Activated naive CD8-positive, alpha-beta T cell treated with anti-CD3 and anti-CD28 coated beads, Interleukin-2, amount 50 U/mL, for 24 hours (primary cell): ENCODE data around the gene SLAIN2.
"Not testable (repeated sequence)": the region's sequence is repeated elsewhere in the genome, so short reads cannot be mapped to it uniquely, and the experiment has no call there.

Experiments
- ATAC-seq: fragments of 150-1000 bp; cut with Tn5 transposase; one replicate; pipeline ENCODE4 v1.10.0; 2021
- DNase-seq: peaks from one replicate; pipeline ENCODE4 v3.0.0; 2021
- H3K27ac Mint-ChIP-seq: one replicate; pipeline ENCODE4 v1.8.0; 2021; ENCODE audit warnings: mild to moderate bottlenecking, mixed read lengths
- H3K27me3 Mint-ChIP-seq: one replicate; pipeline ENCODE4 v1.8.0; 2021; ENCODE audit warnings: mixed read lengths
- H3K36me3 Mint-ChIP-seq: one replicate; pipeline ENCODE4 v1.8.0; 2021; ENCODE audit warnings: low read depth, mixed read lengths
- H3K4me1 Mint-ChIP-seq: one replicate; pipeline ENCODE4 v1.8.0; 2021; ENCODE audit warnings: mixed read lengths
- H3K4me3 Mint-ChIP-seq: one replicate; pipeline ENCODE4 v1.8.0; 2021; ENCODE audit warnings: mild to moderate bottlenecking, moderate library complexity, mixed read lengths
- H3K9me3 Mint-ChIP-seq: one replicate; pipeline ENCODE4 v1.8.0; 2021; ENCODE audit warnings: mixed read lengths

SLAIN2 gene

DNA sequence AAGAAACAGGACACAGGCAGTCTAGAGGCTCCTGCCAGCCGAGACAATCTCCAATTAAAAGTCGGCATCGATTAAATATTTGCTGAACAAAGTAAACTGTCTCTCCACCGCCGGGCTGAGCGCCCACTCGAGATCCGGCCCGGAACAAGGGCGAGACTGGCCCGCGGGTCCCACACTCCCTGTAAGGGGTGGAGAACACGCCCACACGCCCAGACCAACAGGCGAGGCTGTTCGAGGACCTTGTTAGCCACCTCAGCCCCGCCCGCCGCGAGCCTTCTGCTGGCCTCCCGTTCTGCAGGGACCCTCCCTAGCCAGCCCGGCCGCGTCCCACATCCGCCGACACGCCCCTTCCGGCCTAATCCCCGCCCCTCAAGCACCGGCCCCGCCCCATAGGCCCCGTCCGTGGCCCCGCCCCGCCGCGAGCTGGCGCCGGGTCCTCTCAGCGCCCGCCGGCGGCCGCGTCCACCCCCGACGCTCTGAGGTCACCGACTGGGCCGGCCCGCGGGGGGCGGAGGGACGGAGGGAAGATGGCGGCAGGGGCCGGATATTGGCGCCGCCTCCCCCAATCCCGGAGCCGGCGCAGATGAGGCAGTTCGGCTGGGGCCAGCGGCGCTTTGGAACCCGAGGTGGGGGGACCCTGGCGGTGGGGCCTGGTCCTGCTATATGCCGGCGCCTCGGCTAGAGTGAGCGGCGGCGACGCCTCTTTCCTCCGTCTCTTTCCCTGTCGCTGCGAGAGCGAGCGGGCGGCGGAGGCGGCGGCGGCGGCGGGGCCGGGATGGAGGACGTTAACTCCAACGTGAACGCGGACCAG lies at the start of gene SLAIN2:
SLAIN2 (plus strand) TSS at position 565 of the 811 bp plus-strand sequence; CDS start at position 776, 211 bp downstream.
- peak; percentile 99 for DNase-seq
- peak within 1 kb of the TSS; percentile 98 for H3K4me3 Mint-ChIP-seq
- no peaks in the 10 kb centered on the region for H3K36me3 Mint-ChIP-seq
- peak within 1 kb of the TSS; percentile 95 for H3K27ac Mint-ChIP-seq
- H3K4me1 Mint-ChIP-seq, result peaks cover 63% of the 10 kb centered on the region
- H3K9me3 Mint-ChIP-seq, result no peaks in the 10 kb centered on the region
- H3K27me3 Mint-ChIP-seq, result no peaks in the 10 kb centered on the region
- peak; percentile 86 for ATAC-seq

DNA sequence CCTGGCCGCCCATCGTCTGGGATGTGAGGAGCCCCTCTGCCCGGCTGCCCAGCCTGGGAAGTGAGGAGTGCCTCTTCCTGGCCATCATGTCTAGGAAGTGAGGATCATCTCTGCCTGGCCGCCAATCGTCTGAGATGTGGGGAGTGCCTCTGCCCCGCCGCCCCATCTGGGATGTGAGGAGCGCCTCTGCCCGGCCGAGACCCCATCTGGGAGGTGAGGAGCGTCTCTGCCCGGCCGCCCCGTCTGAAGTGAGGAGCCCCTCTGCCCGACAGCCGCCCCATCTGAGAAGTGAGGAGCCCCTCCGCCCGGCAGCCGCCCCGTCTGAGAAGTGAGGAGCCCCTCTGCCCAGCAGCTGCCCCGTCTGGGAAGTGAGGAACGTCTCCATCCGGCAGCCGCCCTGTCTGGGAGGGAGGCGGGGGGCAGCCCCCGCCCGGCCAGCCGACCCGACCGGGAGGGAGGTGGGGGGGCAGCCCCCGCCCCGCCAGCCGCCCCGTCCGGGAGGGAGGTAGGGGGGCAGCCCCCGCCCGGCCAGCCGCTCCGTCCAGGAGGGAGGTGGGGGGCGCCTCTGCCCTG lies 49.0 kb upstream of the SLAIN2 start:
- DNase-seq, H3K4me3 Mint-ChIP-seq, H3K36me3 Mint-ChIP-seq, ATAC-seq, H3K4me1 Mint-ChIP-seq, H3K27me3 Mint-ChIP-seq, H3K9me3 Mint-ChIP-seq, H3K27ac Mint-ChIP-seq: not testable (repeated sequence)

GRCh38 chr4:48295116-48295515 lies 46.2 kb upstream of the SLAIN2 start:
- DNase-seq (no peak), ATAC-seq (no peak)
- Mint-ChIP-seq H3K36me3 (no peaks in the 10 kb centered on the region), H3K4me3 (no peak overlapping the region), H3K4me1 (peaks cover 7% of the 10 kb centered on the region), H3K27ac (no peak overlapping the region), H3K27me3 (no peaks in the 10 kb centered on the region), H3K9me3 (no peaks in the 10 kb centered on the region)

GRCh38 chr4:48296365-48296764 lies 45.0 kb upstream of the SLAIN2 start:
- DNase-seq (peak; percentile 10), ATAC-seq (peak; percentile 61)
- Mint-ChIP-seq H3K36me3 (no peaks in the 10 kb centered on the region), H3K27ac (no peak overlapping the region), H3K27me3 (peaks cover under 1% of the 10 kb centered on the region), H3K4me1 (peaks cover 7% of the 10 kb centered on the region), H3K4me3 (no peak overlapping the region), H3K9me3 (no peaks in the 10 kb centered on the region)

DNA sequence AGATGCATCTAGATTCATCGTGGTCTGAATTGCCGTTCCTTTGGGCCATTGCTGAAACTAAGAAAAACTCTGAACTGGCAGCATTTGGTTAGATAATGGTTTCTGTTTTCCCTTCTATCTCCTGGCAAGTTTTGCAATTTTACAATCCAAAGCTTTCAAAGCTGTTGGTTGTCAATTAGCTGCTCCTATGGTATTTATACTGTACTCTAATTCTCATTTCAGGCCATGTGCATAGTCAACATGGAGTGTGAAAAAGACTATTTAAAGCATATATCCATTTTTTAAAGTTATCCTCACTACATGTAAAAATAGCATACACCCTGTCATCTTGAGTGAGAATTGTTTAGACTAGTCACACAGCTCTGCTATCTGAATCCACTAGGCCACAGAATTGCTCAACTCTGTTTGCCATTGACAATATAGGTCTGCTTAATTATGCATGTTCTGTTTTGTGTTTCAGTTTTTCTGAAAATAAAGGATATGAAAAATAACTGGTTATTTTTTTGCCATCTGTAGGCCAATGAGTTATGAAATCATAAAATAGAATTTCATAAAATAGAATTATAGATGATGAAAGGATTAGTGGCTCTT lies 44.0 kb upstream of the SLAIN2 start:
- Mint-ChIP-seq H3K4me3 (no peak overlapping the region), H3K27me3 (peaks cover 2% of the 10 kb centered on the region), H3K27ac (no peak overlapping the region), H3K4me1 (peaks cover 7% of the 10 kb centered on the region), H3K9me3 (no peaks in the 10 kb centered on the region), H3K36me3 (no peaks in the 10 kb centered on the region)
- no peak for DNase-seq
- ATAC-seq, result no peak

- no peak overlapping the region for H3K27ac Mint-ChIP-seq
- peaks cover 7% of the 10 kb centered on the region for H3K4me1 Mint-ChIP-seq
- DNase-seq, result no peak
- H3K9me3 Mint-ChIP-seq, result no peaks in the 10 kb centered on the region
- no peaks in the 10 kb centered on the region for H3K36me3 Mint-ChIP-seq
- H3K27me3 Mint-ChIP-seq, result peaks cover 7% of the 10 kb centered on the region
- no peak overlapping the region for H3K4me3 Mint-ChIP-seq
- no peak for ATAC-seq
Observed at GRCh38 chr4:48299560-48299959, 41.8 kb upstream of the SLAIN2 start.

- Mint-ChIP-seq H3K4me1 (peaks cover 7% of the 10 kb centered on the region), H3K36me3 (no peaks in the 10 kb centered on the region), H3K4me3 (no peak overlapping the region), H3K27ac (no peak overlapping the region), H3K27me3 (peaks cover 7% of the 10 kb centered on the region), H3K9me3 (no peaks in the 10 kb centered on the region)
- DNase-seq, result no peak
- no peak for ATAC-seq
Observed at GRCh38 chr4:48300004-48300403, 41.3 kb upstream of the SLAIN2 start.

DNA sequence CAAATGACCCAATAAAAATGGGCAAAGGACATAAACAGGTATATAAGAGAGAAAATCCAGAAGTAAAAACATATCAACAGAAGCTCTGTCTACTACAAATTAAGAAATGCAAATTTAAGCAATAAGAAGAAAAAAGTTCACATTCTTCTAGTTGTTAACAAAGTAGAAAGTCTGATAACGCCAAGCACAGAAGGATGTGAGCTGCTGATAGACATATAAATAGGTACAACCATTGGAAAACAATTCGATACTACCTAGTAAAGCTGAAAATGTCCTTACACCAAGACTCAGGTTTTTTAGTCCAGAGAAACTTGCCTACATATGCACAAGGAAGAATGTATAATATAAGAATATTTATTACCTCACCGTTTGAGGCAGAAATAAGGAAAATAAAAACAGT lies 35.8 kb upstream of the SLAIN2 start:
- Mint-ChIP-seq H3K4me3 (no peak overlapping the region), H3K4me1 (no peaks in the 10 kb centered on the region), H3K27ac (no peak overlapping the region), H3K36me3 (no peaks in the 10 kb centered on the region), H3K9me3 (no peaks in the 10 kb centered on the region), H3K27me3 (peaks cover 7% of the 10 kb centered on the region)
- DNase-seq (no peak), ATAC-seq (no peak)

- Mint-ChIP-seq H3K27ac (no peak overlapping the region), H3K36me3 (no peaks in the 10 kb centered on the region), H3K27me3 (peaks cover 5% of the 10 kb centered on the region), H3K4me1 (no peaks in the 10 kb centered on the region), H3K4me3 (no peak overlapping the region), H3K9me3 (no peaks in the 10 kb centered on the region)
- DNase-seq (no peak), ATAC-seq (no peak)
Observed at GRCh38 chr4:48307528-48307927, 33.8 kb upstream of the SLAIN2 start.

DNA sequence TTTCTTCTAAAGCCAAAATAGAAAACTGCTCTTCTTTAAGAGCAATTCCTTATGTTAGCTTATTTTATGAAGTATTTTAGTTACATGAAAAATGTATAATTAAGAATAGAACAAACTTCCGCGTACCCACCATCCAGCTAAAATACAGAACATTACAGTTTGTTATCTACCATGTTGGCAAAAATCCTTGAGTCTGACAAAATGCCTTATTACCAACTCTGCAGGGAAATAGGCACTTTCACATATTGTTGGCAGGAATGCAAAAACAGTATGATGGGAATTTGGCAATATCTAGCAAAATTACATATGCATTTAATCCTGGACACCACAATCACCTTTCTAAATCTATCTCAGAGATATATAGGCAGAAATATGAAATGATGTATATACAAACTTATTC lies 32.4 kb upstream of the SLAIN2 start:
- no peaks in the 10 kb centered on the region for H3K27me3 Mint-ChIP-seq
- H3K4me3 Mint-ChIP-seq, result no peak overlapping the region
- ATAC-seq (no peak), DNase-seq (no peak)
- H3K36me3 Mint-ChIP-seq, result no peaks in the 10 kb centered on the region
- no peaks in the 10 kb centered on the region for H3K4me1 Mint-ChIP-seq
- H3K27ac Mint-ChIP-seq, result no peak overlapping the region
- H3K9me3 Mint-ChIP-seq, result no peaks in the 10 kb centered on the region

- ATAC-seq (no peak), DNase-seq (no peak)
- Mint-ChIP-seq H3K4me3 (no peak overlapping the region), H3K9me3 (no peaks in the 10 kb centered on the region), H3K27ac (no peak overlapping the region), H3K4me1 (no peaks in the 10 kb centered on the region), H3K27me3 (no peaks in the 10 kb centered on the region), H3K36me3 (no peaks in the 10 kb centered on the region)
Observed at GRCh38 chr4:48311896-48312295, 29.4 kb upstream of the SLAIN2 start.

GRCh38 chr4:48314746-48315145 lies 26.6 kb upstream of the SLAIN2 start:
- not testable (repeated sequence) for H3K4me1 Mint-ChIP-seq, H3K4me3 Mint-ChIP-seq, ATAC-seq, DNase-seq, H3K9me3 Mint-ChIP-seq, H3K27ac Mint-ChIP-seq, H3K36me3 Mint-ChIP-seq, H3K27me3 Mint-ChIP-seq

DNA sequence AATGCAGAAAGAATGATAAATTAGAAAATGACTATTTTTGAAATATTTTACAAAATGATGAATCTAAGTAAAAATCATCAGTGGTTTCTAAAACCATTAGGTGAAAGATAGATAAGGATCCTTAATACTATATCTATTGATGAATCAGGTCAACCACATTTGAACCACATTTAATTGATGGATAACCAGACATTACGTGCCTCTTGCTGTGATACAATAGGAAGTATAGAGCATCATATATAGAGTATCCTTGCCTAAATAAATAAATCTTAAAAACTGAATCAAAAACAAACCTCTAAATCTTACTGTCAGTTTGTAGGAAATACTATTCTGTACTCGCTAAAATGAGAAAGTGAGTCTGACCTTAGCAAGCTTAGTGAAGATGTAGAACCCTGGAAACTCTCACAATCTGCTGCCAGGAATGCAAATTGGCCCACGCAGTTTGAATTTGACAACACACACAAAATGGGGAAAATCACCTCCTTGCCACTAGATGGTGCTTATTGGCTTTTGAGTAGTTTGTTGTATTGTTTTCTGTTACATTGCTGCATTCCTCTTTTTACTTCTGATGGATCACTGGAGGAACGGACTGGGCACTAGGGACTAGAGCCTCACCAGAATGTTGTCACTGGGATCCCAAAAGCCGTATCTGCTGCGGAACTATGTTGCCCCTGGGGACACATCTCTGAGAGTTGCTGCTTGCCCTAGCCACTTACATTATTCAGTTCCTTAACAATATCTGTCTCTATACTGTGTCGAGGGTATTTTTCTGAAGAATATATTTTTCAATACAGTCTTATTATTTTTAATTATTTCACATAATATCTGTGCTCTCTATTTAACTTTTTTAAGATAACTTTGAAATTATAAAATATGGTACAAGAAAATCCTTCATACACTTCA lies 25.4 kb upstream of the SLAIN2 start:
- H3K4me1 Mint-ChIP-seq, result no peaks in the 10 kb centered on the region
- no peaks in the 10 kb centered on the region for H3K9me3 Mint-ChIP-seq
- no peak overlapping the region for H3K4me3 Mint-ChIP-seq
- no peaks in the 10 kb centered on the region for H3K27me3 Mint-ChIP-seq
- H3K36me3 Mint-ChIP-seq, result no peaks in the 10 kb centered on the region
- no peak overlapping the region for H3K27ac Mint-ChIP-seq
- DNase-seq, result peak; percentile 15
- ATAC-seq, result peak; percentile 59

- no peaks in the 10 kb centered on the region for H3K9me3 Mint-ChIP-seq
- H3K4me1 Mint-ChIP-seq, result no peaks in the 10 kb centered on the region
- H3K27ac Mint-ChIP-seq, result no peak overlapping the region
- H3K36me3 Mint-ChIP-seq, result no peaks in the 10 kb centered on the region
- no peaks in the 10 kb centered on the region for H3K27me3 Mint-ChIP-seq
- DNase-seq, result no peak
- H3K4me3 Mint-ChIP-seq, result no peak overlapping the region
- no peak for ATAC-seq
Observed at GRCh38 chr4:48321312-48321711, 20.0 kb upstream of the SLAIN2 start.
